Stimulated activated memory B cell treated with anti-CD40 and anti-IgM and Interleukin-4, amounts not matched to agents 10 μg/mL and 1 μg/mL and 100 μg/mL, for 72 hours (primary cell): ENCODE data around the gene C2.

Experiments used
- ATAC-seq: fragments of 150-1000 bp; cut with Tn5 transposase; 2 replicates; pipeline ENCODE4 v1.10.0; 2021
- H3K27ac Mint-ChIP-seq: one replicate; pipeline ENCODE4 v1.8.0; 2022; ENCODE audit warnings: mild to moderate bottlenecking, mixed read lengths
- H3K27me3 Mint-ChIP-seq: one replicate; pipeline ENCODE4 v1.8.0; 2022; ENCODE audit warnings: mixed read lengths
- H3K36me3 Mint-ChIP-seq: one replicate; pipeline ENCODE4 v1.8.0; 2022; ENCODE audit warnings: mixed read lengths
- H3K4me1 Mint-ChIP-seq: one replicate; pipeline ENCODE4 v1.8.0; 2022; ENCODE audit warnings: mixed read lengths
- H3K4me3 Mint-ChIP-seq: one replicate; pipeline ENCODE4 v1.8.0; 2022; ENCODE audit warnings: mild to moderate bottlenecking, moderate library complexity, mixed read lengths
- H3K9me3 Mint-ChIP-seq: one replicate; pipeline ENCODE4 v1.8.0; 2022; ENCODE audit warnings: mixed read lengths

Gene C2

GRCh38 chr6:31927242-31927862 is at the start of gene C2:
Gene C2 (plus strand): TSS chr6:31927717. CDS start chr6:31927753, 36 bp downstream.
- Mint-ChIP-seq H3K36me3 (no peaks in the 10 kb centered on the region), H3K27ac (no peak within 1 kb of the TSS), H3K9me3 (no peaks in the 10 kb centered on the region), H3K4me1 (no peaks in the 10 kb centered on the region), H3K4me3 (no peak within 1 kb of the TSS), H3K27me3 (no peaks in the 10 kb centered on the region)
- ATAC-seq: no peak

DNA sequence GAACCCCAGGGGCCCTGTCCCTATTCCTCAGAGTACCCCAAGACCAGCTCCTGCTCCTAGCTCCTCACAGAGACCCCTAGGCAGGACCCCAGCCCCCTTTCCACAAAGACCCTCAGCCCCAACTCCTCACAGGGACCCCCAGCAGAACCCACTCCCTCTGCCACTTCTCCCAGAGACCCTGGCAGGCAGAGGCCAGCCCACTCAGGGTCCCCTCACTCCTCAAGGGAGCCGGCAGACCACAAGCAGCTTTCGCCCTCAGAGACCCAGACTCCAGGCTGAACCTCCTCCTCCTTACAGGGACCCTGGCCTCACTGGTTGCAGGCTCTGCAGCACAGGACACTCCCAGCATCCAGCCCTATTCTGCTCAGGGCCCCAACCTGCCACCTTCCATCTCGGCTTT is 49.3 kb upstream of the C2 start:
- ATAC-seq: no peak
- Mint-ChIP-seq H3K4me1 (no peaks in the 10 kb centered on the region), H3K9me3 (no peaks in the 10 kb centered on the region), H3K27ac (no peak overlapping the region), H3K36me3 (peaks cover 42% of the 10 kb centered on the region), H3K27me3 (no peaks in the 10 kb centered on the region), H3K4me3 (no peak overlapping the region)

DNA sequence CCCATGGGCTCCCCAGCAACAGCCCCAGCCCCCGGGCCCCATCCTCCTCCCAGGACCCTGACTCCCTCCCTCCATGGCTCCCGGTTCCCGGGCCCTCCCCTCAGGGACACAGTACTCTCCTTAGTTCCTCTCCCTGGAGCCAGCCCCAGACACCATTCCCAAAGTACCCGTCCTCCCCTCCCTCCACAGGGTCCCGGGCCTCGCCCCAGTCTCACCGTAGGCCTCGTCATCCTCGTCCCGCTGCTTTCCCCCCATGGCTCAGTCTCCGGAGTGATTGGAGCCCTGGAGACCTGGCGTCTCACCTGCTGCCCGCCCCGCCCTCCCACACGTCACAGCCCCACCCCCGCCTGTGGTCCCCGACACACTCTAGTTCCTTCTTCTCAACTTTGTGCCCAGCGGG is 48.8 kb upstream of the C2 start, which contains the start of gene SLC44A4:
SLC44A4 (minus strand) TSS at position 272 of the 400 bp plus-strand sequence; CDS start at position 255, 17 bp downstream.
- H3K36me3 Mint-ChIP-seq: peaks cover 47% of the 10 kb centered on the region
- no peak for ATAC-seq
- no peak within 1 kb of the TSS for H3K4me3 Mint-ChIP-seq
- H3K9me3 Mint-ChIP-seq: no peaks in the 10 kb centered on the region
- H3K27me3 Mint-ChIP-seq: no peaks in the 10 kb centered on the region
- H3K4me1 Mint-ChIP-seq: no peaks in the 10 kb centered on the region
- no peak within 1 kb of the TSS for H3K27ac Mint-ChIP-seq

GRCh38 chr6:31879143-31879542 is 48.4 kb upstream of the C2 start:
- Mint-ChIP-seq H3K27me3 (no peaks in the 10 kb centered on the region), H3K27ac (no peak overlapping the region), H3K4me1 (no peaks in the 10 kb centered on the region), H3K9me3 (no peaks in the 10 kb centered on the region), H3K4me3 (no peak overlapping the region), H3K36me3 (peaks cover 51% of the 10 kb centered on the region)
- no peak for ATAC-seq

- no peak overlapping the region for H3K27ac Mint-ChIP-seq
Observed at GRCh38 chr6:31879901-31880300, 47.6 kb upstream of the C2 start.

GRCh38 chr6:31880616-31881015 is 46.9 kb upstream of the C2 start:
- ATAC-seq: no peak
- Mint-ChIP-seq H3K36me3 (peaks cover 60% of the 10 kb centered on the region), H3K4me3 (no peak overlapping the region), H3K4me1 (no peaks in the 10 kb centered on the region), H3K9me3 (no peaks in the 10 kb centered on the region), H3K27me3 (no peaks in the 10 kb centered on the region), H3K27ac (no peak overlapping the region)

More at GRCh38 chr6:31879901-31880300, 47.6 kb upstream of the C2 start:
- Mint-ChIP-seq H3K9me3 (no peaks in the 10 kb centered on the region), H3K4me3 (no peak overlapping the region), H3K4me1 (no peaks in the 10 kb centered on the region), H3K27me3 (no peaks in the 10 kb centered on the region), H3K36me3 (peaks cover 54% of the 10 kb centered on the region)
- ATAC-seq: no peak

- H3K36me3 Mint-ChIP-seq: peaks cover 64% of the 10 kb centered on the region
- ATAC-seq: no peak
- H3K27me3 Mint-ChIP-seq: no peaks in the 10 kb centered on the region
- no peak overlapping the region for H3K27ac Mint-ChIP-seq
- H3K4me3 Mint-ChIP-seq: no peak overlapping the region
- H3K9me3 Mint-ChIP-seq: no peaks in the 10 kb centered on the region
- H3K4me1 Mint-ChIP-seq: no peaks in the 10 kb centered on the region
Observed at GRCh38 chr6:31881136-31881859, 46.2 kb upstream of the C2 start.

DNA sequence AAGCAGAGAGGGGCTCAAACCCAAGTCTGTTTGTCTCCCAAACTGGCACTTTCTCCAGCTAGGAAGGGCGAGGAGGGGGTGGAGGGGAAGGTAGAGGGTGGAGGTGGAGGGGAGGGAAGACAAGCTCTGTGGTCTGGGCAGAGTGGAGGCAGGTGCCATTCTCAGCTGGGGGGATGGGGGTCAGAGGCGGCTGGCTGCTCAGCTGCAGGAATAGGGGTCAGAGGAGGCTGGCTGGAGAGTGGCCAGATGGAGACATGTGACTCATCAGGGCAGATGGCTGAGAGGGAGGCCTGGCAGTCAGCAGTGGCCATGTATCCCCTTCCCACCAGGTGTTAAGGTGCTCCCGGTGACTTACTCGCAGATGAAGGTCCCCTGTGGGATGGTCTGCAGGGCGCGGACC is 45.2 kb upstream of the C2 start:
- Mint-ChIP-seq H3K36me3 (peaks cover 74% of the 10 kb centered on the region), H3K4me1 (no peaks in the 10 kb centered on the region), H3K27ac (no peak overlapping the region), H3K27me3 (no peaks in the 10 kb centered on the region), H3K4me3 (no peak overlapping the region), H3K9me3 (no peaks in the 10 kb centered on the region)
- no peak for ATAC-seq

DNA sequence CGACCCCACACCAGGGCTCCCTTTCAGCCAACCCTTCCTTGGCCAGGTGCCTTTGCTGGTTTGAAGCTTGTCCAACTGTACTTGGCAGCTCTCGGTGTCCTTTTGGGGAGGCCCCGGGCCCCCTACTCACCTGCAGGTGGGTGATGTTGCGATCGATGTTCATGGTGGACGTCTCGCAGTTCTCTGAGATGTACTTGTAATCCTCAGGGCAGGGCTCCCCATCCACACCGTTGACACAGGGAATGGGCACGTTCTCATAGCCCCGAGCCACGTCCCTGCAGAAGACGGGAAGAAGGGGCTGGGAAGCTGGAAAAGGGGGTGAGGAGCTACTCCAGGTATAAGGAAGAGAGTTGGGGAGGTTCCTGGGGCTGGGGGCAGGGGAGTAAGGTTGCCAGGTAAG is 43.8 kb upstream of the C2 start:
- Mint-ChIP-seq H3K4me1 (no peaks in the 10 kb centered on the region), H3K27me3 (no peaks in the 10 kb centered on the region)

GRCh38 chr6:31884528-31885035 is 42.9 kb upstream of the C2 start:
- Mint-ChIP-seq H3K27ac (no peak overlapping the region), H3K4me3 (no peak overlapping the region), H3K27me3 (no peaks in the 10 kb centered on the region), H3K4me1 (peaks cover 5% of the 10 kb centered on the region), H3K9me3 (no peaks in the 10 kb centered on the region), H3K36me3 (peaks cover 87% of the 10 kb centered on the region)
- no peak for ATAC-seq

More for the DNA sequence above, 43.8 kb upstream of the C2 start:
- Mint-ChIP-seq H3K27ac (no peak overlapping the region), H3K36me3 (peaks cover 84% of the 10 kb centered on the region), H3K9me3 (no peaks in the 10 kb centered on the region), H3K4me3 (no peak overlapping the region)
- ATAC-seq: no peak

DNA sequence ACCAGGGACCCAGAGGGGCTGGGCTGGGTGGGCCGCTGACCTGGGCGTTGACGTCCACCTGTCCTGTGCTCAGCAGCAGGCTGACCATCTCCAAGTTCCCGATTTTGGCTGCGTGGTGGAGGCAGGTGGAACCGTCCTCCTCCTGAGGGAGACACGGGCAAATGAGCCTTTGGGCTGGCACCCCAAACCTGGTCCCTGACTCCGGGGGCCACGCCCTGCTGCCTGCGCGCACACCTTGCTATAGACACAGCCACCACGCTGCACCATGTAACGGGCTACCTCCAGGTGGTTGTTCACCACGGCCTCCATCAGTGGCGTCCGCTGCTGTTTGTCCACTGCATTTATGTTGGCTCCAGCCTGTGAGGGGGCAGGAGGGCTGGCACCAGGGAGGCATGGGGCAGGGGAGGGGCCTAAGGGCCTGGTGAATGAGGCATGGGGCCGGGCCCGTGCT is 41.0 kb upstream of the C2 start:
- Mint-ChIP-seq H3K4me1 (peaks cover 6% of the 10 kb centered on the region), H3K27me3 (no peaks in the 10 kb centered on the region), H3K27ac (no peak overlapping the region), H3K36me3 (peaks cover 87% of the 10 kb centered on the region), H3K9me3 (no peaks in the 10 kb centered on the region), H3K4me3 (no peak overlapping the region)
- no peak for ATAC-seq

DNA sequence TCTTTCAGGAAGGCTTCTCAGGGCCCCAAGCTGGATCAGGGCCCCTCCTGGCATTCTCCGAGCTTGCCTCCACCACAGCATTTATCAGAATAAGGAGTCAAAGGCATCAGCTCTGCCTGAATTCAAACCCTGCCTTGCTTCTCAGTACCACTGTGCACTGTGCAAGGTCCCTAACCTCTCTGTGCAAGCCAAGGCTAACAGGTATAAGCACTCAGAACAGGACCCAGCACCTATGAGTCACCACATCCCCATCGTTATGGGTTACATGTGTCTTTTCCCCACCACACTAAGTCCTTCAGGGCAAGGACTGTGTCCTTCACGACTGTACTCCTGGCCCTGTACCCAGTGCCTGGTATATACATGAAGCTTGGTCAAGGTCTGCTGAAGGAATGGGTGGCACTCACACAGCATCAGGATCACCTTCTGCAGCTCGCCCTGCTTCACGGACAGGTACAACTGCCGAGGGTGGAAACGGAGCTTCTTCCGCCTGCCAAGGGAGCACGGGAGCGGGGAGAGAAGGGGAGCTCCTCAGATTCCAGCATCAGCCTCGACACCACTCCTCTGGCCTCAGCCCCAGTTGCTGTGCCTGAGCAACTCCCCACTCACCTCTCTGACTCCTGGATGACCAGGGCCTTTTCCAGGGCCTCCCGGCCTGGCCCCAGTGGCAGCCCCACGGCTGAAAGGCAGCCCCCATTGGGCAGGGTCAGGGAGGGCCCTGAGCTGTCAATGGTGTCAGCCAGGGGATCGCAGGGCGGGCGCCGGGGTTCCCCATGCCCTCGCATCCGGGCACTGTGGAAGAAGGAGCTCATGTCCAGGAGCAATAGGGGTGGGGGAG is 40.1 kb upstream of the C2 start:
- no peak for ATAC-seq
- Mint-ChIP-seq H3K27me3 (no peaks in the 10 kb centered on the region), H3K27ac (no peak overlapping the region), H3K4me3 (no peak overlapping the region), H3K4me1 (peaks cover 6% of the 10 kb centered on the region), H3K36me3 (peaks cover 87% of the 10 kb centered on the region), H3K9me3 (no peaks in the 10 kb centered on the region)

- Mint-ChIP-seq H3K27me3 (no peaks in the 10 kb centered on the region), H3K4me1 (peaks cover 6% of the 10 kb centered on the region), H3K9me3 (no peaks in the 10 kb centered on the region), H3K27ac (no peak overlapping the region), H3K36me3 (peaks cover 86% of the 10 kb centered on the region), H3K4me3 (no peak overlapping the region)
- ATAC-seq: no peak
Observed at GRCh38 chr6:31888276-31889258, 39.0 kb upstream of the C2 start.

- Mint-ChIP-seq H3K4me1 (peaks cover 6% of the 10 kb centered on the region), H3K27ac (no peak overlapping the region), H3K9me3 (no peaks in the 10 kb centered on the region), H3K27me3 (no peaks in the 10 kb centered on the region), H3K36me3 (peaks cover 80% of the 10 kb centered on the region), H3K4me3 (no peak overlapping the region)
- ATAC-seq: no peak
Observed at GRCh38 chr6:31889331-31889972, 38.1 kb upstream of the C2 start.
